AG04450 (cell line): Measurements from ENCODE around the gene PGM2L1. TPM values are rescaled to one million over a fixed set of nuclear protein-coding genes. Genes with fewer than 3 reads are reported as not detected.

Source experiments
- CTCF ChIA-PET: fragments of 300-600, 350-600 bp; formaldehyde crosslinking; extraction: SDS; loops from one replicate; lab custom pipeline; 2022; ENCODE audit warnings: antibody characterized with exemption, inconsistent platforms; lab: Charles Lee
- POLR2A ChIA-PET: fragments of 350-600 bp; formaldehyde crosslinking; extraction: SDS; loops from one replicate; lab custom pipeline; 2021; ENCODE audit warnings: antibody characterized with exemption, inconsistent platforms; lab: Yijun Ruan, JAX
- DNase-seq: peaks from one replicate; pipeline ENCODE4 v3.0.0-alpha.2; 2011; ENCODE audit warnings: low read depth, low spot score
- H3K27ac ChIP-seq: one replicate; pipeline ENCODE4 v1.5.1; 2012; ENCODE audit warnings: low read depth, low read length, control low read depth
- H3K27me3 ChIP-seq: one replicate; pipeline ENCODE4 v1.6.0; 2012; ENCODE audit warnings: low read length; ENCODE audit not compliant: control insufficient read depth, insufficient read depth
- H3K4me3 ChIP-seq: 2 replicates; pipeline ENCODE4 v1.5.1; 2011; ENCODE audit warnings: mild to moderate bottlenecking, low read depth, low read length, control low read depth
- H3K9me3 ChIP-seq: 2 replicates; pipeline ENCODE4 v1.5.1; 2012; ENCODE audit warnings: low read length; ENCODE audit not compliant: control insufficient read depth, insufficient read depth
- polyA plus RNA-seq: library from polyadenylated mRNA; depleted of rRNA; stranded (reverse); fragments of >200 nt; gene quantifications from 2 replicates; pipeline ENCODE4 v1.2.3, GENCODE V29; 2011
- TF ChIP-seq, protein P1 (sequence below): IDR thresholded peaks from 2 replicates; pipeline ENCODE4 v1.5.1; 2011; ENCODE audit warnings: low read depth, low read length, control low read depth, inconsistent platforms

Gene PGM2L1
- polyA plus RNA-seq, 1 experiment: 2.6 TPM

DNA sequence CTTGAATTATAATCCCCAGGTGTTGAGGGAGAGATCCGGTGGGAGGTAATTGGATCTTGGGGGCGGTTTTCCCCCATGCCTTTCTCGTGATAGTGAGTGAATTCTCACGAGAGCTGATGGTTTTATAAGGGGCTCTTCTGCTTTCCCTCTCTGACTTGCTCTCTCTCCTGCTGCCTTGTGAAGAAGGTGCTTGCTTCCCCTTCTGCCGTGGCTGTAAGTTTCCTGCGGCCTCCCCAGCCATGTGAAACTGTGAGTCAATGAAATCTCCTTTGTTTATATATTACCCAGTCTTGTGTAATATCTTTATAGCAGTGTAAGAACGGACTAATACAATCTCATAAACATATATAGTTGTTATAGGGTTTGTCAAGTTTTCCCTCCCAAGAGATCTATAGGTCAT is 36.3 kb upstream of the PGM2L1 start:
- no peak overlapping the region for H3K4me3 ChIP-seq
- DNase-seq: no peak

DNA sequence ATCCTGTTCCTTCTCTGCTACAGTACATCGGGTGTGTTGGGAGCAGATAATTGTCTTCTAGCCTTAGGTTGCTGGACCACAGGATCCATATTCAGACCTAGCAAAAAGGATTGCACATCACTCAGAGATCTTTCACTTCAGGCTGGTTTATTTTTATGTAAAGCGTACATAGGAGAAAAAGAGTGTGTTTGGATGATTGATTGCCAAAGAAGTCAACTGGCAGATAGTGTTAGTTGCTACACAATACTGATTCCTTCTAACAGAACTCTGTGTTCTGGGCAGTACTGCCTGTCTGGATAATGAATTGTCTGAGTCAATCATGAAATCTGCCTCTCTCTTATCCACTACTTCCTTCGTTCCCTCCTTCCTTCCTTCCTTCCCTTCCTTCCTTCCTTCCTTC is 31.0 kb upstream of the PGM2L1 start:
- DNase-seq: no peak
- POLR2A ChIA-PET: no interaction called here
- Histone ChIP-seq H3K4me3 (no peak overlapping the region), H3K27me3 (no peaks in the 10 kb centered on the region), H3K9me3 (peaks cover 9% of the 10 kb centered on the region), H3K27ac (no peak overlapping the region)
- TF ChIP-seq, protein P1, sequence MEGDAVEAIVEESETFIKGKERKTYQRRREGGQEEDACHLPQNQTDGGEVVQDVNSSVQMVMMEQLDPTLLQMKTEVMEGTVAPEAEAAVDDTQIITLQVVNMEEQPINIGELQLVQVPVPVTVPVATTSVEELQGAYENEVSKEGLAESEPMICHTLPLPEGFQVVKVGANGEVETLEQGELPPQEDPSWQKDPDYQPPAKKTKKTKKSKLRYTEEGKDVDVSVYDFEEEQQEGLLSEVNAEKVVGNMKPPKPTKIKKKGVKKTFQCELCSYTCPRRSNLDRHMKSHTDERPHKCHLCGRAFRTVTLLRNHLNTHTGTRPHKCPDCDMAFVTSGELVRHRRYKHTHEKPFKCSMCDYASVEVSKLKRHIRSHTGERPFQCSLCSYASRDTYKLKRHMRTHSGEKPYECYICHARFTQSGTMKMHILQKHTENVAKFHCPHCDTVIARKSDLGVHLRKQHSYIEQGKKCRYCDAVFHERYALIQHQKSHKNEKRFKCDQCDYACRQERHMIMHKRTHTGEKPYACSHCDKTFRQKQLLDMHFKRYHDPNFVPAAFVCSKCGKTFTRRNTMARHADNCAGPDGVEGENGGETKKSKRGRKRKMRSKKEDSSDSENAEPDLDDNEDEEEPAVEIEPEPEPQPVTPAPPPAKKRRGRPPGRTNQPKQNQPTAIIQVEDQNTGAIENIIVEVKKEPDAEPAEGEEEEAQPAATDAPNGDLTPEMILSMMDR: no peak
- CTCF ChIA-PET: no interaction called here

More for the DNA sequence above, 36.3 kb upstream of the PGM2L1 start:
- POLR2A ChIA-PET: no interaction called here
- Histone ChIP-seq H3K27me3 (no peaks in the 10 kb centered on the region), H3K9me3 (no peaks in the 10 kb centered on the region), H3K27ac (no peak overlapping the region)
- TF ChIP-seq, protein P1: no peak
- CTCF ChIA-PET: interaction anchor here (0.6 to 2.1 kb wide), 3 partner anchors 14 to 137 kb away, joined by 3 to 10 read pairs (median 3); no protein-coding TSS in a partner anchor

DNA sequence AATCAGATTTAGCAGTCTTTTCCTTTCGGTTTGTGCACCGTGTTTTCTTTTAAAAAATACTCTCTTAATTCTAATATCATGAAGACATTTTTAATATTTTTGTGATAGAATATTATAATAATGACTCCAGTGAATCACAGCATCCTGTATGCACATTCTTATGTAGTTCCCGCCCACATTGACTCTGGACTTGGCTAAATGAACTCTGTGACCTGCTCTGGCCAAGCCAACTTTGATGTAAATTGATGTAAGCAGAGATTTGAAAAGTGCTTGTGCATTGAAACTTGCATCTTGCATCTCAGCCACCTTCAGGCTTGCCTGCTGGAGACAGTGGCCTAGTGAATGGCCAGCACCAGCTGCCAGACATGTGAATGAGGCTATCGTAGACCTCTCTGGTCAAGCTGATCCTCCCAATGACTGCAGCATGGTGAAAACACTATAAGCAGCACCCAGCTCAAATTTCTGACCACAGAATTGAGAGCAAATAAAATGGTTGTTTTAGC is 29.2 kb upstream of the PGM2L1 start:
- POLR2A ChIA-PET: no interaction called here
- DNase-seq: no peak
- Histone ChIP-seq H3K4me3 (no peak overlapping the region), H3K9me3 (peaks cover 9% of the 10 kb centered on the region), H3K27ac (no peak overlapping the region), H3K27me3 (no peaks in the 10 kb centered on the region)
- CTCF ChIA-PET: interaction anchor here (1.8 kb wide), 1 partner anchor 26 kb away, joined by 5 read pairs; no protein-coding TSS in a partner anchor
- TF ChIP-seq, protein P1: no peak

DNA sequence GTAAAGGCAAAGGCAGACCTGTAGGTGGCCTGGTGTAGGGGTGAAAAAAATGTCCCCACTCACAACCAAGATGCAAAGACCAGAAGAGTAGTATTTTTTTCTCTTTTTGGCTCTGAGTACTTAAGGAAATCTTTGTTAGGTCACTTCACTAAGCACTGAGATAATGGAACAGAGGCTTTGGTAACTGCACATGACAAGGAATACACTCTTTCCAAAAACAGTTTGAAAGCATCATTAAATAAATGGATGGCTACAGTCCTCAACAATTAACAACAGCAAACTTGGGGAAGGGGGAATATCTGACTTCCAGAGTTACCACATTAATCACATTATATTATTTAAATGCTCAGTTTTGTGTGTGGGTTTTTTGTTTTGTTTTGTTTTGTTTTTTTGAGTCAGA is 26.9 kb upstream of the PGM2L1 start:
- CTCF ChIA-PET: interaction anchor here (1.8 kb wide), 1 partner anchor 169 kb away, joined by 5 read pairs; no protein-coding TSS in a partner anchor
- TF ChIP-seq, protein P1: no peak

DNA sequence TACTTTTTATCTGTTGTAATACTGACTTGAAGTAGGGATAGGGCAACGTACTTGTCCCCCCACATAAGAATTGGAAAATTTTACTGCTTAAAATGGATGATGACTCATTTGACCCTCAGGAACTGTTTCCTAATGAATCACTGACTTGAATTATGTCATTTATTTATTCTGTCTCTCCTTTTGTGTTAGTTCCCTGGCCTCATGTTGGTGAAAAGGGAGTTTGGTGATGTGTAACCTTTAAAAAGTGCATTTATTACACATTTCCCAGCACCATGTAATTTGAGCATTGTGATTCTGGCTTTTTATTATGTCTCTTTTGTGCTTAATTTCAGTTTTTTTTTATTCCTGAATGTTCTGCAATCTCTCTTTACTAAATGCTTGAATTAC is 20.3 kb upstream of the PGM2L1 start:
- POLR2A ChIA-PET: no interaction called here
- no peak for DNase-seq
- no peaks in the 10 kb centered on the region for H3K9me3 ChIP-seq
- H3K27ac ChIP-seq: no peak overlapping the region
- TF ChIP-seq, protein P1: no peak
- H3K27me3 ChIP-seq: no peaks in the 10 kb centered on the region
- H3K4me3 ChIP-seq: no peak overlapping the region
- CTCF ChIA-PET: no interaction called here

More for the DNA sequence above, 26.9 kb upstream of the PGM2L1 start:
- H3K27ac ChIP-seq: no peak overlapping the region
- POLR2A ChIA-PET: no interaction called here
- DNase-seq: no peak
- peaks cover 9% of the 10 kb centered on the region for H3K9me3 ChIP-seq
- H3K27me3 ChIP-seq: no peaks in the 10 kb centered on the region
- no peak overlapping the region for H3K4me3 ChIP-seq
